Endothelial cell (in vitro differentiated cells): ENCODE data around the gene ESCO1. TPM values are rescaled to one million over a fixed set of nuclear protein-coding genes. Genes with fewer than 3 reads are reported as not detected.
"Not testable (repeated sequence)": the region's sequence is repeated elsewhere in the genome, so short reads cannot be mapped to it uniquely, and the experiment has no call there.

ENCODE experiments used
- DNase-seq: peaks from one replicate; pipeline ENCODE4 v3.0.0; 2021; ENCODE audit warnings: low spot score
- H3K27ac Mint-ChIP-seq: one replicate; pipeline ENCODE4 v1.8.0; 2021; ENCODE audit warnings: mixed read lengths, inconsistent platforms; ENCODE audit not compliant: unreplicated experiment
- H3K27me3 Mint-ChIP-seq: one replicate; pipeline ENCODE4 v1.8.0; 2021; ENCODE audit warnings: mild to moderate bottlenecking, moderate library complexity, mixed read lengths, inconsistent platforms; ENCODE audit not compliant: unreplicated experiment
- H3K36me3 Mint-ChIP-seq: one replicate; pipeline ENCODE4 v1.8.0; 2021; ENCODE audit warnings: mild to moderate bottlenecking, low read depth, mixed read lengths, inconsistent platforms; ENCODE audit not compliant: unreplicated experiment
- H3K4me1 Mint-ChIP-seq: one replicate; pipeline ENCODE4 v1.8.0; 2021; ENCODE audit warnings: mild to moderate bottlenecking, mixed read lengths, inconsistent platforms; ENCODE audit not compliant: unreplicated experiment
- H3K4me3 Mint-ChIP-seq: one replicate; pipeline ENCODE4 v1.8.0; 2021; ENCODE audit warnings: mild to moderate bottlenecking, mixed read lengths, inconsistent platforms; ENCODE audit not compliant: unreplicated experiment
- H3K9me3 Mint-ChIP-seq: one replicate; pipeline ENCODE4 v1.8.0; 2021; ENCODE audit warnings: mixed read lengths, inconsistent platforms; ENCODE audit not compliant: unreplicated experiment
- total RNA-seq: library from RNA; stranded (reverse); fragmentation: NEBNext Ultra II Directional; extraction: Animal tissue kit (Norgen Biotek cat#: 25700); gene quantifications from one replicate; pipeline ENCODE4 v1.2.1, GENCODE V29; 2021; ENCODE audit not compliant: unreplicated experiment
- TF ChIP-seq, protein P1 (sequence below): fragments of 200-600 bp; sonication (generic); IDR thresholded peaks from one replicate; pipeline ENCODE4 v1.5.0; 2021; ENCODE audit warnings: antibody characterized with exemption; ENCODE audit not compliant: unreplicated experiment

The ESCO1 gene
- total RNA-seq, 1 donor from 2014 or later = 19.3 TPM

DNA sequence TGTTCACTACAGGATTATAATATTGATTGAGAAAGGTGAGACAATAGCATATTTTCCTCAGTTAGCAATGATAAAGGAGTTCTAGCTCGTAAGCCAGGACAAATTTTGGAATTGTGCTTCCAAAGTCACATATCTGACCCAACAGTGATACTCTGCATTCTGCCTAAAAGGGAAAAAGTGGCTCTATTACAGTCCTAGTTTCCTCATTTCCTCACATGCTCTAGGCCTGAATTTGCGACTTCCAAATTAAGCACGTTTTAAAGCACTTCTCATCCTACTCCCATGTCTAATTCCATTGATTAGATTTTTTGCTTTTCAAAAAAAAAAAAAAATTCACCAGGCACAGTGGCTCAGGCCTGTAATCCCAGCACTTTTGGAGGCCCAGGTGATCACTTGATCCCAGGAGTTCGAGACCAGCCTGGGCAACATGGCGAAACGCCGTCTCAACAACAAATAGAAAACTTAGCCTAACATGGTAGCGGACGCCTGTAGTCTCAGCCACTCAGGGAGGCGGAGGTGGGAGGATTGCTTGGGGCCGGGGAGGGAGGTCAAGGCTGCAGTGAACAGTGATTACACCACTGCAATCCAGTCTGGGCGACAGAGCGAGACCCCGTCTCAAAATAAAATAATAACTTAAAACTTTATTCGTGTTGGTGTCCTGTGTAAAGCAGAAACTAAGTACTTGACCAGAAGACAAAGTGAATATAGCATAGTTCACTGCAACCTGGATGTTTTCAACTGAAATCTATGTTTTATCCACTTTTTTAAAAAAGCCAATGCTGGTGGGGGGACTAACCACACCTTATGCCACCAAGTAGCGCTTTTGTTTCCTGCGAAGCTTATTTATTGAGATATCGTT, 1.5 kb downstream of the ESCO1 start:
- peaks cover 10% of the 10 kb centered on the region for H3K4me1 Mint-ChIP-seq
- peak overlapping the region; percentile 98 for H3K4me3 Mint-ChIP-seq
- H3K36me3 Mint-ChIP-seq = peaks cover 5% of the 10 kb centered on the region
- H3K9me3 Mint-ChIP-seq = no peaks in the 10 kb centered on the region
- H3K27ac Mint-ChIP-seq = peak overlapping the region; percentile 92
- TF ChIP-seq, protein P1, sequence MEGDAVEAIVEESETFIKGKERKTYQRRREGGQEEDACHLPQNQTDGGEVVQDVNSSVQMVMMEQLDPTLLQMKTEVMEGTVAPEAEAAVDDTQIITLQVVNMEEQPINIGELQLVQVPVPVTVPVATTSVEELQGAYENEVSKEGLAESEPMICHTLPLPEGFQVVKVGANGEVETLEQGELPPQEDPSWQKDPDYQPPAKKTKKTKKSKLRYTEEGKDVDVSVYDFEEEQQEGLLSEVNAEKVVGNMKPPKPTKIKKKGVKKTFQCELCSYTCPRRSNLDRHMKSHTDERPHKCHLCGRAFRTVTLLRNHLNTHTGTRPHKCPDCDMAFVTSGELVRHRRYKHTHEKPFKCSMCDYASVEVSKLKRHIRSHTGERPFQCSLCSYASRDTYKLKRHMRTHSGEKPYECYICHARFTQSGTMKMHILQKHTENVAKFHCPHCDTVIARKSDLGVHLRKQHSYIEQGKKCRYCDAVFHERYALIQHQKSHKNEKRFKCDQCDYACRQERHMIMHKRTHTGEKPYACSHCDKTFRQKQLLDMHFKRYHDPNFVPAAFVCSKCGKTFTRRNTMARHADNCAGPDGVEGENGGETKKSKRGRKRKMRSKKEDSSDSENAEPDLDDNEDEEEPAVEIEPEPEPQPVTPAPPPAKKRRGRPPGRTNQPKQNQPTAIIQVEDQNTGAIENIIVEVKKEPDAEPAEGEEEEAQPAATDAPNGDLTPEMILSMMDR = no peak
- DNase-seq = no peak
- peaks cover 12% of the 10 kb centered on the region for H3K27me3 Mint-ChIP-seq

DNA sequence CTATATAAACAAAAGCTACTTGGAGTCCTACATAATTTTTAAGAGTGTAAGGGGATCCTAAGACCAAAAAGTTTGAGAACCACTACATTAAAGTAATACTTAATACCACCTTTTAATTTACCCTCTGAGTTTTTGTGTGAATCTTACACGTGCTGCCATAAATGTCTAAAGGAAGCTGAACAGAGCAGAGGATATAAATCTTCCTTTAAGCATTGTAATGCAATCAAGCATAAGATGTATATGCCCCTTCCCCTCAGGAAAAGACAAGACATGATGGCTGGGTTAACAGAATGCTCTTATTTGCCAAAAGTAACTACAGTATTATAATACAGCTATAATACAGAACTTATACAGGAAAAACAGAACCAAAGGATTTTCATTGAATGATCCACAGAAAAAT, 2.9 kb downstream of the ESCO1 start:
- peaks cover 12% of the 10 kb centered on the region for H3K27me3 Mint-ChIP-seq
- no peaks in the 10 kb centered on the region for H3K9me3 Mint-ChIP-seq
- DNase-seq = no peak
- H3K4me1 Mint-ChIP-seq = peaks cover 10% of the 10 kb centered on the region
- H3K36me3 Mint-ChIP-seq = peaks cover 11% of the 10 kb centered on the region
- no peak overlapping the region for H3K27ac Mint-ChIP-seq
- TF ChIP-seq, protein P1 = no peak
- no peak overlapping the region for H3K4me3 Mint-ChIP-seq

DNA sequence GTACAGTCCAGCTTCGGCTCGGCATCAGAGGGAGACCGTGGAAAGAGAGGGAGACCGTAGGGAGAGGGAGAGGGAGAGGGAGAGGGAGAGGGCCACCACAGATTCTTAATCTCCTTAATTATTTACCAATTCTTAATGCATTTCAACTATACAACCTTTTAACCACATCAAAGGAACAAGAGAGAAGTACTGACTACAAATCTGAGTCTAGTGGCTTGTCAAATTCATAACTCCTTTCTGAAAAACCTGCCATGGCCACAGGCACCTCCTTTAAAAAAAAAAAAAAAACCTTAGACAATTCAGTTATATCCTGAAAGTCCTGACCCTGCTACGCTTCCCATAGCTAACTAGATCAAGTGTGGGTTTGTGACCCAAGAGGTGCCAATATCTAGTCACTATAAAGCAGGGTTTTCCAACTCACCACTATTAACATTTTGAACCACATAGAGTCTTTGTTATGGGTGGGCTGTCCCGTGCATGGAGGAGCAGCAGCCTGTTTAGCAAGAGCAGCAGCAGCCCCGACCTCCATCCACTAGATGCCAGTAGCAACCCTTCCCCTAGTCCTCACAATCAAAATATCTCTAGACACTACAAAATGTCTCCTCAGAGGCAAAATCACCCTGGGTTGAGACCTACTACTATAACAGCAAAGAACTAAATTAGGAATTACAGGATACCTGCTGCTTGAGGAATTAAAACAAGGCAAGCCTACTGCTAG, 6.8 kb downstream of the ESCO1 start:
- Mint-ChIP-seq H3K9me3 (no peaks in the 10 kb centered on the region), H3K4me1 (peaks cover under 1% of the 10 kb centered on the region), H3K4me3 (peak overlapping the region; percentile 59), H3K27me3 (peaks cover 5% of the 10 kb centered on the region), H3K36me3 (peaks cover 25% of the 10 kb centered on the region), H3K27ac (peak overlapping the region; percentile 64)
- TF ChIP-seq, protein P1 = no peak
- DNase-seq = no peak

DNA sequence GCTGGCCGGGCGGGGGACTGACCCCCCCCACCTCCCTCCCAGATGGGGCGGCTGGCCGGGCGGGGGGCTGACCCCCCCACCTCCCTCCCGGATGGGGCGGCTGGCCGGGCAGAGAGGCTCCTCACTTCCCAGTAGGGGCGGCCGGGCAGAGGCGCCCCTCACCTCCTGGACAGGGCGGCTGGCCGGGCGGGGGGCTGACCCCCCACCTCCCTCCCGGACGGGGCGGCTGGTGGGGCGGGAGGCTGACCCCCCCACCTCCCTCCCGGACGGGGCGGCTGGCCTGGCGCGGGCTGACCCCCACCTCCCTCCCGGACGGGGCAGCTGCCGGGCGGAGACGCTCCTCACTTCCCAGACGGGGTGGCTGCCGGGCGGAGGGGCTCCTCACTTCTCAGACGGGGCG, 8.1 kb downstream of the ESCO1 start:
- peaks cover 25% of the 10 kb centered on the region for H3K36me3 Mint-ChIP-seq
- not testable (repeated sequence) for H3K4me3 Mint-ChIP-seq, H3K27ac Mint-ChIP-seq, H3K9me3 Mint-ChIP-seq, H3K27me3 Mint-ChIP-seq, DNase-seq, H3K4me1 Mint-ChIP-seq

DNA sequence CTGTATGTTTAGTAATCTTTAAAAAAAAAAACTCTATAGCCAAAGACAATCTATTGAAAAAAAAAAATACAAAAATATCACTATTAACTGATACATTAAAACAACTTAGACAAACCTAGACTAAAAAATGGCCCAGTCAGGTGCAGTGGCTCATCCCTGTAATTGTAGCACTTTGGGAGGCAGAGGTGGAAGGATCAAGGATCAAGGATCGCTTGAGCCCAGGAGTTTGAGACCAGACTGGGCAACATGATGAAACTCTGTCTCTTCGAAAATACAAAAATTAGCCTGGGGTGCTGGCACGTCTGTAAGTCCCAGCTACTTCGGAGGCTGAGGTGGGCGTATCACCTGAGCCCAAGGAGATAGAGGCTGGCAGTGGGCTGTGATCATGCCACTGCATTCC, 16.1 kb downstream of the ESCO1 start:
- Mint-ChIP-seq H3K27ac (no peak overlapping the region), H3K9me3 (no peaks in the 10 kb centered on the region)
- TF ChIP-seq, protein P1 = no peak

More for the DNA sequence above, 16.1 kb downstream of the ESCO1 start:
- no peak for DNase-seq
- Mint-ChIP-seq H3K36me3 (peaks cover 3% of the 10 kb centered on the region), H3K4me3 (no peak overlapping the region), H3K4me1 (no peaks in the 10 kb centered on the region), H3K27me3 (no peaks in the 10 kb centered on the region)
